ENCODE results near the gene FEV.

GRCh38 chr2:218980735-218981389 is 4.1 kb downstream of the FEV start:
- no peak for TF ChIP-seq POLR2A (IDR thresholded peaks at IDR 0.05)
- TF ChIP-seq CTCF (IDR thresholded peaks at IDR 0.05) = no peak
- no peak for TF ChIP-seq POLR2AphosphoS5 (IDR thresholded peaks at IDR 0.05)

Data from prostate gland (tissue), 2 donors.